ENCODE measurements around the gene UQCRC1. TPM values are rescaled to one million over a fixed set of nuclear protein-coding genes. Genes with fewer than 3 reads are reported as not detected.

Gene UQCRC1
- total RNA-seq, 1 experiment from 2014 or later, result 227 TPM

- POLR2A ChIA-PET, result no interaction called here
- no peak for TF ChIP-seq CTCF (IDR thresholded peaks at IDR 0.05)
- no peak for TF ChIP-seq TCF7L2 (IDR thresholded peaks at IDR 0.05; ENCODE audit: low read depth, low read length)
- TF ChIP-seq SIN3A (IDR thresholded peaks at IDR 0.05; ENCODE audit: borderline replicate concordance, insufficient read depth, low read depth, low read length), result no peak
- no peak for TF ChIP-seq POLR2AphosphoS5 (IDR thresholded peaks at IDR 0.05; ENCODE audit: low read depth, low read length)
- no peak for TF ChIP-seq REST (IDR thresholded peaks at IDR 0.05; ENCODE audit: insufficient read depth in 1 of 2, low read depth in 2 of 2, low read length in 1 of 2)
- Histone ChIP-seq H3K4me3 (ENCODE audit: low read depth in 2 of 2, low read length in 2 of 2) (no peak overlapping the region), H3K4me1 (ENCODE audit: control insufficient read depth, insufficient read depth, low read length) (peaks cover 6% of the 10 kb centered on the region), H3K27me3 (ENCODE audit: control insufficient read depth, insufficient read depth, low read length) (no peaks in the 10 kb centered on the region), H3K9me3 (ENCODE audit: control insufficient read depth, insufficient read depth, low read depth, low read length) (no peaks in the 10 kb centered on the region), H3K27ac (ENCODE audit: low read length) (no peak overlapping the region), H3K36me3 (ENCODE audit: control insufficient read depth, insufficient read depth, low read length) (peaks cover 2% of the 10 kb centered on the region)
- CTCF ChIA-PET, result no interaction called here
- ATAC-seq (no peak), DNase-seq (ENCODE audit: low read depth, low spot score) (no peak)
- BruUV-seq (replicated peaks), result no TSS peak
- in situ Hi-C loops (cut with HindIII; ENCODE audit: low pct_unique_long_range_greater_than_20kb, low sequenced_read_pairs), result no loop called here
- intact Hi-C loops (cut with micrococcal nuclease; ENCODE audit: unreplicated experiment), result no loop called here
These were observed 21.0 kb upstream of the UQCRC1 start for GRCh38 chr3:48630407-48630806.

GRCh38 chr3:48629894-48630293 lies 20.4 kb upstream of the UQCRC1 start:
- no TSS peak for BruUV-seq (replicated peaks)
- CTCF ChIA-PET, result no interaction called here
- TF ChIP-seq SIN3A (IDR thresholded peaks at IDR 0.05; ENCODE audit: borderline replicate concordance, insufficient read depth, low read depth, low read length) (no peak), CTCF (IDR thresholded peaks at IDR 0.05) (no peak), TCF7L2 (IDR thresholded peaks at IDR 0.05; ENCODE audit: low read depth, low read length) (no peak)
- no peaks in the 10 kb centered on the region for H3K27me3 ChIP-seq (ENCODE audit: control insufficient read depth, insufficient read depth, low read length)
- peaks cover 2% of the 10 kb centered on the region for H3K36me3 ChIP-seq (ENCODE audit: control insufficient read depth, insufficient read depth, low read length)
- no peak overlapping the region for H3K4me3 ChIP-seq (ENCODE audit: low read depth in 2 of 2, low read length in 2 of 2)
- POLR2A ChIA-PET, result no interaction called here
- H3K9me3 ChIP-seq (ENCODE audit: control insufficient read depth, insufficient read depth, low read depth, low read length), result no peaks in the 10 kb centered on the region
- H3K27ac ChIP-seq (ENCODE audit: low read length), result no peak overlapping the region
- ATAC-seq (no peak), DNase-seq (ENCODE audit: low read depth, low spot score) (no peak)
- in situ Hi-C loops (cut with HindIII; ENCODE audit: low pct_unique_long_range_greater_than_20kb, low sequenced_read_pairs), result no loop called here
- H3K4me1 ChIP-seq (ENCODE audit: control insufficient read depth, insufficient read depth, low read length), result peaks cover 6% of the 10 kb centered on the region
- intact Hi-C loops (cut with micrococcal nuclease; ENCODE audit: unreplicated experiment), result no loop called here
